Keratinocyte (primary cell): ENCODE results near the gene FAM110A.
A peak's percentile ranks its signal among the peaks of the same experiment; 100 is the strongest.

Source experiments
- EZH2 ChIP-seq: IDR thresholded peaks from one replicate; pipeline ENCODE4 v1.6.1; 2012; ENCODE audit warnings: inconsistent platforms, mild to moderate bottlenecking, low read length, moderate library complexity
- TF ChIP-seq, protein P1 (sequence below), 3 experiments: IDR thresholded peaks in 1 of 3; conservative IDR thresholded peaks in 1 of 3; optimal IDR thresholded peaks in 1 of 3; 2 replicates in 2 of 3; 3 replicates in 1 of 3; pipeline versions ENCODE3 to v1.5.1; 2011; ENCODE audit warnings: low read length in 3 of 3, mild to moderate bottlenecking in 3 of 3, moderate library complexity in 2 of 3, control low read depth in 1 of 3, inconsistent platforms in 1 of 3; ENCODE audit not compliant: insufficient read depth in 2 of 3; ENCODE audit errors: extremely low read depth in 1 of 3

DNA sequence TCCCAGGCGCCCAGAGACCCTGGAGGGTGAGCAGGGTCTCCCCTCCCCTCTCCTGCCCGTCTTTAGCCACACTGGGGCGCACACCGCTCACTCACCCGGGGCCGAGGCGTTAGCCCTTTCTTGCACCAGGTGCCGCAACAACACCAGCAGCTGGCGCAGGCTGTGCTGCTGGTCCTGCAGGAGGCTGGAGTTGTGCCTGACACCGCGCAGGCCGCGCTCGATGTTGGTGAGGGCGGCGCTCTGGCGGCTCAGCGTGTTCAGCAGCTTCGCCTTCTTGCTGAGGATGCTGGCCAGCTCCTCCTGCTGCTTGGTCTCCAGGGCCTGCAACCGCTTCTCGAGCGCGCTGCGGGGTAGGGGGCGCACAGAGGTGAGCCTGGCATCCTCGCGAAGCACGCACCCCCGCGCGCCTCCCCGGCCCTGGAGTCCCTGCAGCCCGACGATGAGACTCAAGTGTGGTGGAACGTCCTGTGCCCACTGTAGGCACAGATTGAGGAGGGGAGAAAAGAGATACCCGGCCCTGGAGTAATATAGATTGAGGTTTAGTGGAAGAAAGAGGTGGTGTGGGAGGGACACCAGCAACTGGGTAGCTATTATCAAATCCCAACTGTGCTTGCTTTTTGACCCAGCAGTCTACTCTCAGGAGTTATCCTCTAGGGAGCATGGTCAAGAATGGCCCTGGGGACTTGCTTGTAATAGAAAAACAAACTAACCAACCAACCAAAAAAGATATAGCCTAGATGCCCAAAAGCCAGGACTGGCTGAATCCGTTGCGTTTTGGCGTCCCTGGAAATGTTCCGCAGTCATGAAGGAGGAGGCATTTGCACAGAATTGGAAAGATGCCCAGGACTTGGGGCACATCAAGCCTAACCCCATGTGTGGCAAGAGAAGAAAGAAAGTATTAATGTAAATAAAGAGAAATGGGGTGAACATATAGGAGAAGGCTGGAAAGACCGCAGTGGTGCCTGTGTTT is 51.8 kb downstream of the FAM110A start:
- TF ChIP-seq, protein P1, sequence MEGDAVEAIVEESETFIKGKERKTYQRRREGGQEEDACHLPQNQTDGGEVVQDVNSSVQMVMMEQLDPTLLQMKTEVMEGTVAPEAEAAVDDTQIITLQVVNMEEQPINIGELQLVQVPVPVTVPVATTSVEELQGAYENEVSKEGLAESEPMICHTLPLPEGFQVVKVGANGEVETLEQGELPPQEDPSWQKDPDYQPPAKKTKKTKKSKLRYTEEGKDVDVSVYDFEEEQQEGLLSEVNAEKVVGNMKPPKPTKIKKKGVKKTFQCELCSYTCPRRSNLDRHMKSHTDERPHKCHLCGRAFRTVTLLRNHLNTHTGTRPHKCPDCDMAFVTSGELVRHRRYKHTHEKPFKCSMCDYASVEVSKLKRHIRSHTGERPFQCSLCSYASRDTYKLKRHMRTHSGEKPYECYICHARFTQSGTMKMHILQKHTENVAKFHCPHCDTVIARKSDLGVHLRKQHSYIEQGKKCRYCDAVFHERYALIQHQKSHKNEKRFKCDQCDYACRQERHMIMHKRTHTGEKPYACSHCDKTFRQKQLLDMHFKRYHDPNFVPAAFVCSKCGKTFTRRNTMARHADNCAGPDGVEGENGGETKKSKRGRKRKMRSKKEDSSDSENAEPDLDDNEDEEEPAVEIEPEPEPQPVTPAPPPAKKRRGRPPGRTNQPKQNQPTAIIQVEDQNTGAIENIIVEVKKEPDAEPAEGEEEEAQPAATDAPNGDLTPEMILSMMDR (optimal IDR thresholded peaks at IDR 0.05 in 1 of 3, IDR thresholded peaks at IDR 0.05 in 1 of 3, conservative IDR thresholded peaks at IDR 0.05 in 1 of 3; ENCODE audit: extremely low read depth in 1 of 3, insufficient read depth in 2 of 3, low read length in 3 of 3), result peak in 2 of 3 experiments; percentile 33 to 42
- TF ChIP-seq EZH2, result no peak
